ENCODE results near the gene ZNF573.

The ZNF573 gene

GRCh38 chr19:37691881-37692504, 87.4 kb downstream of the ZNF573 start:
- TF ChIP-seq CTCF (IDR thresholded peaks at IDR 0.05): no peak
- DNase-seq: peak; percentile 66
- H3K9me3 Mint-ChIP-seq: peaks cover 73% of the 10 kb centered on the region
- H3K27me3 Mint-ChIP-seq (ENCODE audit: low read depth, poor library complexity): peaks cover 5% of the 10 kb centered on the region
- H3K4me1 Mint-ChIP-seq: peaks cover 9% of the 10 kb centered on the region
- peak overlapping the region; percentile 93 for H3K4me3 Mint-ChIP-seq
- H3K27ac Mint-ChIP-seq: peak overlapping the region; percentile 87
- peaks cover 65% of the 10 kb centered on the region for H3K36me3 Mint-ChIP-seq (ENCODE audit: low read depth)

All from nephron progenitor cell (in vitro differentiated cells).